Hepatocyte (in vitro differentiated cells): ENCODE measurements around the gene RHOXF2B. TPM values are rescaled to one million over a fixed set of nuclear protein-coding genes. Genes with fewer than 3 reads are reported as not detected.

Source experiments
- DNase-seq: peaks from one replicate; pipeline ENCODE4 v3.0.0-alpha.2; 2016; ENCODE audit warnings: low spot score
- H2AFZ ChIP-seq: fragments of 200-600 bp; sonication (generic); 2 replicates; pipeline ENCODE4 v1.6.0; 2016; ENCODE audit warnings: antibody characterized with exemption, mild to moderate bottlenecking
- H3K27ac ChIP-seq: fragments of 200-600 bp; sonication (generic); 2 replicates; pipeline ENCODE4 v1.5.1; 2016; ENCODE audit warnings: mild to moderate bottlenecking
- H3K27me3 ChIP-seq: fragments of 200-600 bp; sonication (generic); 2 replicates; pipeline ENCODE4 v1.6.1; 2016
- H3K36me3 ChIP-seq: fragments of 200-600 bp; sonication (generic); replicated peaks from 2 replicates; pipeline ENCODE4 v1.5.1; 2016; ENCODE audit warnings: low read depth; ENCODE audit not compliant: insufficient read depth
- H3K4me1 ChIP-seq: fragments of 200-600 bp; sonication (generic); 2 replicates; pipeline ENCODE4 v1.5.1; 2016; ENCODE audit warnings: mild to moderate bottlenecking, moderate library complexity; ENCODE audit not compliant: insufficient read depth
- H3K4me2 ChIP-seq: fragments of 200-600 bp; sonication (generic); 2 replicates; pipeline ENCODE4 v1.6.0; 2016
- H3K4me3 ChIP-seq: fragments of 200-600 bp; sonication (generic); 2 replicates; pipeline ENCODE4 v1.5.1; 2016; ENCODE audit warnings: mild to moderate bottlenecking
- H3K79me2 ChIP-seq: fragments of 200-600 bp; sonication (generic); 2 replicates; pipeline ENCODE4 v1.6.0; 2017; ENCODE audit warnings: mild to moderate bottlenecking
- H3K9me2 ChIP-seq: fragments of 200-600 bp; sonication (generic); replicated peaks from 2 replicates; pipeline ENCODE4 v1.6.0; 2017; ENCODE audit warnings: mild to moderate bottlenecking; ENCODE audit not compliant: insufficient read depth
- H3K9me3 ChIP-seq: fragments of 200-600 bp; sonication (generic); 2 replicates; pipeline ENCODE4 v1.5.1; 2016; ENCODE audit warnings: low read depth, mild to moderate bottlenecking
- H4K20me1 ChIP-seq: fragments of 200-600 bp; sonication (generic); 2 replicates; pipeline ENCODE4 v1.6.0; 2016; ENCODE audit warnings: mild to moderate bottlenecking; ENCODE audit not compliant: insufficient read depth, poor library complexity, severe bottlenecking
- EZH2 ChIP-seq: fragments of 200-600 bp; sonication (generic); IDR thresholded peaks from 2 replicates; pipeline ENCODE4 v1.6.1; 2016; ENCODE audit warnings: antibody characterized with exemption, mild to moderate bottlenecking, borderline replicate concordance
- EZH2phosphoT487 ChIP-seq: fragments of 200-600 bp; sonication (generic); IDR thresholded peaks from one replicate; pipeline ENCODE4 v1.6.1; 2018; ENCODE audit warnings: antibody characterized with exemption, mild to moderate bottlenecking, low read depth, moderate library complexity; ENCODE audit not compliant: unreplicated experiment, severe bottlenecking
- WGBS: methylation state at CpG from one replicate; pipeline ENCODE4 v1.1.6; 2016; ENCODE audit warnings: low lambda C conversion rate; ENCODE audit errors: missing lambda C conversion rate; 5-methylcytosine and 5-hydroxymethylcytosine counted together
- polyA plus RNA-seq: library from polyadenylated mRNA; unstranded; fragments of >200 nt; fragmentation: Nextera tagmentation; extraction: Ambion mirVana; gene quantifications from 2 replicates; pipeline ENCODE4 v1.2.1, GENCODE V29; 2016
- total RNA-seq: library from RNA; depleted of rRNA; stranded (reverse); fragments of >200 nt; gene quantifications from 2 replicates; pipeline ENCODE4 v1.2.3, GENCODE V29; 2014
- TF ChIP-seq, protein P1 (sequence below): fragments of 200-600 bp; sonication (generic); IDR thresholded peaks from 2 replicates; pipeline ENCODE4 v1.5.1; 2016; ENCODE audit warnings: antibody characterized with exemption, mild to moderate bottlenecking; ENCODE audit not compliant: poor library complexity

RHOXF2B gene
- total and polyA plus RNA-seq, 2 experiments from 2014 or later, result not detected

DNA sequence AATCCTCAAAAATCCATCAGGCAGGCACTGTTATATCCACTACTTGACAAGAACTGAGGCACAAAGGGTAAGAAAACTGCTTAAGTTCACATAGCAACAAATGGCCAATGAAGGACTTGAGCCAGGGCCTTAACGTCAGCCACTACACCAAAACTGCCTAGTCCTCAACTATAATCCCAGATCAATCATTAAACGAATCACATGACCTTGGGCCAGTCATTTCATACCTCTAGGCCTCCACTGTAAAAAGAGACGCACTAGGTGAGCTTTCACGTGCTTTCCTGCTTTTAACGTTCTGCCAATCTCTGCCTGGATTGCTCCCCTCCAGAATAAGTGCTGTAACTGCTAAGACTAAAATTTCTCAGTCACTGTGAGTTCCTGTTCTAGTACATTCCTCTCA, 54.7 kb downstream of the RHOXF2B start:
- no peak for DNase-seq
- no peaks in the 10 kb centered on the region for H3K4me1 ChIP-seq
- no peaks in the 10 kb centered on the region for H3K9me2 ChIP-seq
- H3K9me3 ChIP-seq, result no peaks in the 10 kb centered on the region
- TF ChIP-seq EZH2 (no peak), EZH2phosphoT487 (no peak)
- TF ChIP-seq, protein P1, sequence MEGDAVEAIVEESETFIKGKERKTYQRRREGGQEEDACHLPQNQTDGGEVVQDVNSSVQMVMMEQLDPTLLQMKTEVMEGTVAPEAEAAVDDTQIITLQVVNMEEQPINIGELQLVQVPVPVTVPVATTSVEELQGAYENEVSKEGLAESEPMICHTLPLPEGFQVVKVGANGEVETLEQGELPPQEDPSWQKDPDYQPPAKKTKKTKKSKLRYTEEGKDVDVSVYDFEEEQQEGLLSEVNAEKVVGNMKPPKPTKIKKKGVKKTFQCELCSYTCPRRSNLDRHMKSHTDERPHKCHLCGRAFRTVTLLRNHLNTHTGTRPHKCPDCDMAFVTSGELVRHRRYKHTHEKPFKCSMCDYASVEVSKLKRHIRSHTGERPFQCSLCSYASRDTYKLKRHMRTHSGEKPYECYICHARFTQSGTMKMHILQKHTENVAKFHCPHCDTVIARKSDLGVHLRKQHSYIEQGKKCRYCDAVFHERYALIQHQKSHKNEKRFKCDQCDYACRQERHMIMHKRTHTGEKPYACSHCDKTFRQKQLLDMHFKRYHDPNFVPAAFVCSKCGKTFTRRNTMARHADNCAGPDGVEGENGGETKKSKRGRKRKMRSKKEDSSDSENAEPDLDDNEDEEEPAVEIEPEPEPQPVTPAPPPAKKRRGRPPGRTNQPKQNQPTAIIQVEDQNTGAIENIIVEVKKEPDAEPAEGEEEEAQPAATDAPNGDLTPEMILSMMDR, result no peak
- no peak overlapping the region for H3K27ac ChIP-seq
- 52% methylated on average over 5 of the region's 5 CpGs for WGBS
- H3K79me2 ChIP-seq, result no peaks in the 10 kb centered on the region
- no peak overlapping the region for H2AFZ ChIP-seq
- H4K20me1 ChIP-seq, result no peaks in the 10 kb centered on the region
- no peak overlapping the region for H3K4me2 ChIP-seq
- no peak overlapping the region for H3K4me3 ChIP-seq
- H3K36me3 ChIP-seq, result no peaks in the 10 kb centered on the region
- peaks cover 14% of the 10 kb centered on the region for H3K27me3 ChIP-seq

Other genes starting within 250 kb of the RHOXF2B start
- gene UPF3B, start 224.7 kb downstream of the RHOXF2B start, total RNA-seq, result 3.3 and 4.3 TPM in 2 replicates
- 6.7 and 11.0 TPM in 2 replicates for gene UPF3B, start 224.7 kb downstream of the RHOXF2B start, polyA plus RNA-seq
- 19.7 and 25.8 TPM in 2 replicates for gene RNF113A, start 206.0 kb downstream of the RHOXF2B start, total RNA-seq
- gene RNF113A, start 206.0 kb downstream of the RHOXF2B start, polyA plus RNA-seq, result 14.1 and 19.7 TPM in 2 replicates
- 68.3 and 84.4 TPM in 2 replicates for gene NDUFA1, start 205.9 kb downstream of the RHOXF2B start, total RNA-seq
- gene NDUFA1, start 205.9 kb downstream of the RHOXF2B start, polyA plus RNA-seq, result 321 and 324 TPM in 2 replicates
- gene AKAP14, start 181.8 kb downstream of the RHOXF2B start, total RNA-seq, result not detected in 2 replicates
- not detected in 2 replicates for gene AKAP14, start 181.8 kb downstream of the RHOXF2B start, polyA plus RNA-seq
- 7.1 and 7.7 TPM in 2 replicates for gene NKAP, start 133.9 kb downstream of the RHOXF2B start, total RNA-seq
- 4.3 and 4.4 TPM in 2 replicates for gene NKAP, start 133.9 kb downstream of the RHOXF2B start, polyA plus RNA-seq
- 0.80 TPM in 1 of 2 replicates, not detected in the other for gene RHOXF1, start 38.2 kb upstream of the RHOXF2B start, total RNA-seq
- 0.35 TPM in 1 of 2 replicates, not detected in the other for gene RHOXF1, start 38.2 kb upstream of the RHOXF2B start, polyA plus RNA-seq
- gene RHOXF2, start 80.9 kb upstream of the RHOXF2B start, total RNA-seq, result not detected in 2 replicates
- gene RHOXF2, start 80.9 kb upstream of the RHOXF2B start, polyA plus RNA-seq, result 0.17 TPM in 1 of 2 replicates, not detected in the other
- 25.2 and 26.4 TPM in 2 replicates for gene ZBTB33, start 173.1 kb upstream of the RHOXF2B start, total RNA-seq
- 3.8 and 5.5 TPM in 2 replicates for gene ZBTB33, start 173.1 kb upstream of the RHOXF2B start, polyA plus RNA-seq
- gene TMEM255A, start 233.8 kb upstream of the RHOXF2B start, total RNA-seq, result 0.44 and 0.77 TPM in 2 replicates
- gene TMEM255A, start 233.8 kb upstream of the RHOXF2B start, polyA plus RNA-seq, result 0.68 and 2.2 TPM in 2 replicates